Measurements from ENCODE around the gene SLC19A1.
A peak's percentile ranks its signal among the peaks of the same experiment; 100 is the strongest.

The SLC19A1 gene

GRCh38 chr21:45463871-45464270 is 78.4 kb downstream of the SLC19A1 start:
- H3K4me3 ChIP-seq (replicated peaks in 1 of 2; ENCODE audit: low read depth in 2 of 2, low read length in 2 of 2) = no peak overlapping the region
- no peak for DNase-seq (ENCODE audit: low read depth in 2 of 2)
- no peak for TF ChIP-seq CTCF (IDR thresholded peaks at IDR 0.05; ENCODE audit: low read depth, low read length)

DNA sequence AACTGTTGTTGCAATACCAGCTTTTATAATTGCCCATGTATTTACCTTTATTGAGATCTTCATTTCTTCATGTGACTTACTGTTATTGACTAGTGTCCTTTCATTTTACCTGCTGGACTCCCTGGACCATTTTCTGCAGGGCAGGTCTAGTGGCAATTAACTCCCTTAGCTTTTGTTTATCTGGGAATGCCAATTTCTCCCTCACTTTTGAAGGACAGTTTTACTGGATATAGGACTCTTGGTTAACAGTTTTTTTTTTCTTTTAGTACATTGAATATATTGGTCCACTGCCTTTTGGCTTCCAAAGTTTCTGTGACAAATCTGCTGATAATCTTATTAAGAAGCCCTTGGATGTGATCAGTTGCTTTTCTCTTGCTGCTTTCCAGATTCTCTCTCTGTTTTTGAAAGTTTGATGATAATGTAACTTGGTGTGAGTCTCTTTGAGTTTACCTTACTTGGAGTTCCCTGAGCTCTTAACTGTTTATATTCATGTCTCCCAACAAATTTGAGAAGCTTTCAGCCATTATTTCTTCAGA is 80.4 kb downstream of the SLC19A1 start:
- TF ChIP-seq CTCF (IDR thresholded peaks at IDR 0.05; ENCODE audit: low read depth, low read length) = no peak

DNA sequence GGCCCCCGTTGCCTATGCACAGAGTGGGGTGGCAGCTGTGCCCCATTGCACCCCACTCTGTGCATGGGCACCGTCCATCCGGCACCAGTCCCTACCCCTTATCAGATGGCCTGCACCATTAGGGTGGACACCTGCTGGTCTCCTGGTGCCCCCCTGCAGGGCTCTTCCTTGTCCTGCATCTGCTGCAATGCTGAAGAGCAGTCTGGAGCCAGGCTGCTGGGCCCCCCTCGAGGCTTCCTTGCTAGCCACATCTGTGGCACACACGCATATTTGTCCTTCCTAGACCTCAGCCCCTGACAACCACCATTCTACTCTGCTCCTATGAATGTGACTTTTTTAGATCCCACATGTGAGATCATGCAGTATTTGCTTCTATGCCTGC is 80.9 kb downstream of the SLC19A1 start:
- no peak for DNase-seq (ENCODE audit: low read depth in 2 of 2)
- H3K4me3 ChIP-seq (replicated peaks in 1 of 2; ENCODE audit: low read depth in 2 of 2, low read length in 2 of 2) = no peak overlapping the region
- TF ChIP-seq CTCF (IDR thresholded peaks at IDR 0.05; ENCODE audit: low read depth, low read length) = no peak

More for the DNA sequence above, 80.4 kb downstream of the SLC19A1 start:
- no peak for DNase-seq (ENCODE audit: low read depth in 2 of 2)
- no peak overlapping the region for H3K4me3 ChIP-seq (replicated peaks in 1 of 2; ENCODE audit: low read depth in 2 of 2, low read length in 2 of 2)

DNA sequence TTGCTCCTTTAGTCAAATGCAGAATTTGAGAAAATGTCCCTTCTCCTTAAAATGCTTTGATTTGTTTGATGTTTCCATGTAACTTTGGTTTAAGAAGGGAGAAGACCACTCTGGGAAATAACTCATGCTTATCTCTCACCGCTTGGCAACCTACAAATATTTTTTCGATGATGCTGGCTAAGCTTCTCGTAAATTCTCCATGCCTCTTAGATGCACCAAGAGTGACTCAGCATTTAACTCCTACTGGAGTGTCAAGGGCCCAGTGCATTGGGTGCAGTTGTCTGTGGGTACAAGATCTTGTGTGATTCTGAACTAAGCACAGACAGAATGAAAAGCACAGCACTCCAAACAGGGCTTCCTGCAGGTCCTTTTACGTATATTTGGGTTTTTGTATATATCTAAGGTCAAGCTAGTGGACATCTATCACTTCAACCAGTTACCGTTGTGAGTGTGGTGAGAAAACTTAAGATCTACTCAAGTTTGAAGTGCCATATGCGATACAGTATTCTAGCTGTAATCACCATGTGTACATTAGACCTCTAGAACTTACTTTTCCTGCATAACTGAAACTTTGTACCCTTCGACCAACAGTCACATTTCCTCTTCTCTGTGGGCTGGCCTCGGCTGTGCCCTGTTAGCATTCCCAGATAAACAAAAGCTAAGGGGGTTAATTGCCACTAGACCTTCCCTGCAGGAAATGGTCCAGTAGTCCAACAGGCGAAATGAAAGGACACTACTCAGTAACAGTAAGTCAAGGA is 81.5 kb downstream of the SLC19A1 start:
- H3K4me3 ChIP-seq (replicated peaks in 1 of 2; ENCODE audit: low read depth in 2 of 2, low read length in 2 of 2) = no peak overlapping the region
- DNase-seq (ENCODE audit: low read depth in 2 of 2) = peak; percentile 86 to 92
- no peak for TF ChIP-seq CTCF (IDR thresholded peaks at IDR 0.05; ENCODE audit: low read depth, low read length)

DNA sequence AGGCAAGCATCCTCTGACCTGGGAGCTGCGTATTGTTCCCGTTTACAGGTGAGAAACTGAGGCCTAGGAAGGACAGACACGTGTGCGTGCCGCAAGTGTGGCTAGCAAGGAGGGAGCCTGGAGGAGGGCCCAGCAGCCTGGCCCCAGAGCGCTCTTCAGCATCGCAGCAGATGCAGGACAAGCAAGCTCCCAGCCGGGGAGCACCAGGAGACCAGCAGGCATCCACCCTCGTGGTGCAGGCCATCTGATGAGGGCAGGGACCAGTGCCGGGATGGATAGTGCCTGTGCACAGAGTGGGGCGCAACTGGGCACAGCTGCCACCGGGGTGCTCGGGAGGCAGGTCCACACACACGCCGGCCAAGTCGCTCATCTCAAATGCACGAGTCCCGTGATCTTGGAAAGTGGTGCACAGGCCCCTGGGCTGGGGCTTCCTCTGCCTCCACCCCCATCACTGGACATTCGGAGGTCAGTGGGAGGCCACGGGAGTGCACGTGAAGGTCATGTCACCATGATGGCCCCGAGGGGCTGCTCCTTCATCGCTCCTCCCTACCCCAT is 82.2 kb downstream of the SLC19A1 start:
- H3K4me3 ChIP-seq (replicated peaks in 1 of 2; ENCODE audit: low read depth in 2 of 2, low read length in 2 of 2) = no peak overlapping the region
- DNase-seq (ENCODE audit: low read depth in 2 of 2) = no peak
- no peak for TF ChIP-seq CTCF (IDR thresholded peaks at IDR 0.05; ENCODE audit: low read depth, low read length)

DNA sequence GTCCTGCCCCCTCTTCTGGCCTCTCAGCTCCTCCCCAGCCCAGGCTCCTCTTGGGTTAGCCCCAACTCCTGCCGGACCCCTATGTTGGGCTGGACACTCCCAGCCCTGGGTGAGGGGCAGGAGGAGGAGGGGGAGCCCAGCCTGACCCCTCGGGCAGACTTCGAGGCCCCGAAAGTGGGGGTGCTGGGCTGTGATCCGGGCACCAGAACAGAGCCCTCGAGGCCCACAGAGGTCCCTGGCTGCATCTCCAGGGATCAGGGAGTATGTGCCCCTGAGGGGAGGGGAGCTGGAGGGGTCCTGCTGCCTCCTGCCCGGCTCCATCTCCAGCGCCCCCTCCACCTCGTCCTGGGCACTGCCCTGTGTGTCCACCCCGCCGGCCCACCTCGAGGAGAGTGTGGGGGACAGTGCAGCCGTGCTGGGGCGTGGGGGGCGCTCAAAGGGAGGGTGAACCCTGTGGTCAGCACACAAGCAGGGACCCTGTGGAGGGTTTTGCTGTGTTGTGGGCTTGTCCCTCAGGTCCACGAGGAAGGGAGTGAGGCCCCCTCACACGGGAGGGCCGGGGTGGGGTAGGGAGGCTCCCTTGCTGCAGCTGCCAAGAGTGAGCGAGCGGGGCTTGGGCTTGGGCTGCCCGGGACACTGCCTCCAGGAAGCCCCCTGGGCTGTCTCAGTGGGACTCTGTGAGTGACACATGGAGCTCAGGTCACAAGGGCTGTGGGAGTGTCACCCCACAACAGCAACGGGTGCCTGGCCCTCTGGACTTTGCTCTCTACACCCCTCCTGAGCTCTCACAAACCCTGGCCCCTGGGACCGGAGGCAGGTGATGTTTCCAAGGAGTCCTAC is 82.8 kb downstream of the SLC19A1 start:
- TF ChIP-seq CTCF (IDR thresholded peaks at IDR 0.05; ENCODE audit: low read depth, low read length) = no peak
- DNase-seq (ENCODE audit: low read depth in 2 of 2) = no peak
- H3K4me3 ChIP-seq (replicated peaks in 1 of 2; ENCODE audit: low read depth in 2 of 2, low read length in 2 of 2) = no peak overlapping the region
